Femur (tissue), 1 donor: Measurements from ENCODE around the gene CARD11.
"Not testable (repeated sequence)": the region's sequence is repeated elsewhere in the genome, so short reads cannot be mapped to it uniquely, and the experiment has no call there.

Source experiments
- DNase-seq: peaks from one replicate; pipeline ENCODE4 v3.0.0-alpha.2; 2017

CARD11 gene

DNA sequence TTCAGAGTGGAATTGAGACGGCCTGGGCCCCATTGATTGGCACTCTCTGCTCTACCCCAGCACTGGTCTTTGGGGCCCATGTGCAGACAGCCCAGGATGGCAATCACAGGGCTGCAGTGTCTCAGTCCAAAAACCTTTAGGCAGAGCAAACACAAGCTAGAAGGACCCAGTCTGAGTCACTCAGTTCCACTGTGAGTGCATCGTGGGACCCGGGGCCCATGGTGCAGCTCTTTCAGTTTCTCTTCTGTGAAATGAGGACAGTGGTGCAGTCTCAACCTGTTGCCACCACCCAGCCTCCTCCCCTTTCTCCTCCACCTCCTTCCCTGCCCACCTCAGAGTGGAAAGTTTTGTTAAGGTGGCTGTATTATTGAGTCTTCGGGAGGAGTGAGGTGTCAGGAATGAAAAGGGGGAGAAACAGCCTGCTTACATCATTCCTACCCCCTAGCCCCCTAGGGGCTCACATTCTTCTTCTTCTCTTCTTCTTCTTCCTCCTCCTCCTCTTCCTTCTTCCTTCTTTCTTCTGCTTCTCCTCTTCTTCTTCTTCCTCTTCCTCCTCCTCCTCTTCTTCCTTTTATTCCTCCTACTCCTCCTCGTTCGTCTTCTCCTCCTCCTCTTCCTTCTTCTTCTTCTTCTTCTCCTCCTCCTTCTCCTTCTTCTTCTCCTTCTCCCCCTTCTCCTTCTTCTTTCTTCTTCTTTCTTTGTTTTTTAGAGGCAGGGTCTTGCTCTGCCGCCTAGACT is 19.5 kb upstream of the CARD11 start:
- no peak for DNase-seq

DNA sequence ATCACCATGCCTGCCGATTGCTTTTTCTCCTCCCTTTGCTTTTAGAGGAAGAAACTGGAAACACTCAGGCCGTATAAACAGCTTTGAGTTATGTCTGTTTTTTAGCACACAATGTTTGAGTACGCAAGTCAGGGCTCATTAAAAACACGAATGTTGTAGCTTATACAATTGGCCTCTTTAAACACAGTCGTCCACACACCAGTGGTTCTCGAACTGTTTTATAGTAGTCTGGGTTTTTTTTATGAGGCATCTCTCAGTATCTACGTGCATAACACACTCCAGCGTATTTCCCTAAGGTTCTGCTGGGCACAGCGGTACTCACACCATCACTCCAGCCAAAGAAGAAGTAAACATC is 13.4 kb upstream of the CARD11 start:
- no peak for DNase-seq

DNA sequence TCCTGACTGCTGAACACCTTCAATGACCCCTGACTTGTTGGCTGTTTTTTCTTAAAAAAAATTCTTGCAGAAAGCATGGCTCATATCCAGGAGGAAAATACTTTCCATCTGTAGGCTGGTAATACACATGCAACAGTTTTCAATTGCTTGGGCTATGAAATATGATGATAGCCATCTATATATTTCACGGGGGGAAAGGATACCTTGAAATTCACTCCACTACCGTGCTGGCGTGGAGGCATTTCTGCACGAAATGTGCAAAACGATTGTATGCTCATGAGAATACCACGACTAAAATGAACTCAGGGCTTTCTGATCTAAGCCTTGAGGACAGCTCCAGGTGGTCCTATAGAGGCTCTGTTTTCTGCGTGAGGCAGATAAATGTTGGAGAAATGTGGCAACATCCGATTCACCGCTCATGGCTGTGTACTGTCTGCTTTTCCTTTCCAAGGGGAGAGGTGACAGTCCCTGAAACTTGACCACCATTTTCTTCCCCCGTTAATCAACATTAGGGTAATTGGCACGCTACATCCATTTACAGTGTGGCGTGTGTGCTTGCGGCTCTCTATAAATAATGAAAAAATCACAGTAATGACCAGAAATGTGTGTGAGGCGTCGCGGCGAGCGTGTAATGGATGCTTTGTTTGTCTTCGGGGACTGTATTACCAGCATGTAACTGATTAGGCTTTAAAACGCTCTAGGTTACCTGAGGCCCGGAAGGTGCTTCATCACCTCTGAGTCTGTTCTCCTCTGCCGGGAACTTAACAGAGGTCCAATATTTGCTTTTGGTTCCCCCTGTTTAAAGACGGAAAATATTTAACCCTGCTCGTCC is 12.8 kb upstream of the CARD11 start:
- DNase-seq: no peak

DNA sequence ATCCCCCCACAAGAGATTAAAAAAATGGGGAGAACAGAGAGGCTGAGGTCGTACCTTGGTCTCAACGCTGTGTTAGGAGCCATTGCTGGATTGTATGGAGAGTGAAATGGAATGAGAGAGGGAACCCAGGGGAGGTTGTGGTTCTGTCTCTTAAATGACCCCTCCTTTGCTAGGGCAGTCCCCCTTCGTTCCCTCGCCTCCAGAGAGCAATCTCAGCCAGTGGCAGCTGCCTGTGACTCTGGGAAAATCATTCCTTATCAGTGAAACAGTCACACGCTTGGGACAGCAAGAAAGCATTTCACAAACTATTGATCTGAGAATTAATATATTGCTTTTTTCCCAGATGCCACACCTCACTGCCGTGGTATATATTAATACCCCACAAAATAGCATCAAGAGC is 12.0 kb upstream of the CARD11 start:
- DNase-seq: no peak

DNA sequence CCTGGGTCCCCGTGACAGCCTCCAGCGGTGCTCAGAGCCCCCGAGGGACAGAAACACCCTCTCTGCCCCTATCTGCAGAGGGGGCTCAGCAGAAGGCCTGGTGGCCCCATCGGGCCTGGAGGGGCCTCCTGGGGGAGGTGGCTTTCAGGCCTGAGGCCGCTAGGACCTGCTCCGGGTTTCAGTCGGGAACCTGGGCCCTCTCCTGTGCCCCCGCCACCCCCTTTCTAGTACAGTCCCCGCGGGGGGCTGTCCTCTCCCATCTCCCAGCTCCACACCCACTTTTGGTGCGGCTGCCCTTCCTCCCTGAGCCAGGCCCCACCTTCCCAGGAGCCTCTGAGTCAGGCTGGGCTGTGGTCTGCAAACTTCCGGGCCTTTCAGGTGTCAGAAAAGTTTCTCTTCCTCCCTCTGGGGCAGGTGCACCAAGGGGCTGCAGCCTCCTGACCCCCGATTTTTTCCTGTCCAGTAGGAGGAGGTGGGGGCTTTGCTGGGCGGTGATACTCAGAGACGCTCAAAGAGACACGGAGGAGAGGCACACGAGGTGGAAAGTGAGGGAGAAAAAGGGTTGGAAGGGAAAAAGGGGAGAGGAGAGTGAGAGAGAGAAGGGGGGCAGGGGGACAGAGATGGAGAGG is 692 bp downstream of the CARD11 start:
- no peak for DNase-seq

DNA sequence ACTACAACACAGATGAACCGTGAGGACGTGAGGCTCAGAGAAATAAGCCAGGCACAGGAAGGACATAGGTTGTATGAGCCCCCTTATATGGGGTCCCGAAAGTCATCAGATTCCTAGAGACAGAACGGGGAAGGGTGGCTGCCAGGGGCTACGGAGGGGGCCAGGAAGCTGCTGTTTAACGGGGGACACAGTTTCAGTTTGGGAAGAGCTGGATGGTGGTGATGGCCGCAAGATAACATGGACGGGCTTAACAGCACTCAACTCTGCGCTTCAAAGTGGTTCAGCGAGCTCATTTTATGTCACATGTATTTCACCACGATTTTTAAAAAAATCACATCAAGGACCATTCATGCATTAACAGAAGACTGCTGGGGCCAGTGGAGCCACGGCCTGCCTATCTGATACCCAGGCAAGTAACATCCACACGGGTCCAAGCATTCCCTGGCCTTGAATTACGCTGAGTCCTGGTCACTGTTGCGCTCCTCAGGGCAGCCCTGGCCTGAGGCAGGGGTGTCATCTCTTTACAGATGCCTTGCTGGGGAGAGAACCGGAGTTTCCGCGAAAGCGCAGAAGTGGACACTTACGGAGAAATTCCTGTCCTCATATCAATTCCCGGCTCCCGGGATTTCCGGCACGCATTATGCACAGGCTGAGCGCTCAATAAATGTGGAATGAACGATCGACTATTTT is 1.5 kb downstream of the CARD11 start:
- DNase-seq: no peak

DNA sequence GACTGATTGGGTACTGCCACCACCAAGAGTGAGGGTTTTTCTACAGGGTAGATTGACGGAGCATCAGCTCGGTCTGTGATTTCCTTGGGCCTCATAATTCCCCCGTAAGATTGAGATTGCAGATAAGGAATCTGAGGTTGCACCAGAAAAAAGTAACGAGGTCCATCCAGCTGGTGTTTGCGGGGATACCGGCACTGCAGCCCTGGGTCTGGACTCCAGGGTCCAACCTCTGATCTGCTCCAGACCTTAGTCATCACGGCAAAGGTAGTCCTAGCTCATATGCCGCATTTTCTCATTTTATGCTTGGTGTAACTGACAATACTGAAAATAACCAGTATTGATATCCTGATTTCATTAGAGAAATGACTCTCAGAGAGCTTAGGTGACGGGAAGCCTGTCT is 3.9 kb downstream of the CARD11 start:
- DNase-seq: no peak

DNA sequence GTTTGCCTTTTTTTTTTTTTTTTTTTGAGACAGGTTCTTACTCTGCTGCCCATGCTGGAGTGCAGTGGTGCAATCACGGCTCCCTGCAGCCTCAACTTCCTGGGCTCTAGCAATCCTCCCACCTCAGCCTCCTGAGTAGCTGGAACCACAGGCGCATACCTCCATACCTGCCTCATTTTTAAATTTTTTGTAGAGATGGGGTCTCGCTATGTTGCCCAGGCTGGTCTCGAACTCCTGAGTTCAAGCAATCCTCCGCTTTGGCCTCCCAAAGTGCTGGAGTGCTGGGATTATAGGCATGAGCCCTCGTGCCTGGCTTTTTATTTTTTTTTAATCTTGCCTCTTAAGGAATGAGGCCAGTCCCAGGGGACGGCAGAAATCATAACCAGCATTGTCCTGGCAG is 5.7 kb downstream of the CARD11 start:
- not testable (repeated sequence) for DNase-seq

DNA sequence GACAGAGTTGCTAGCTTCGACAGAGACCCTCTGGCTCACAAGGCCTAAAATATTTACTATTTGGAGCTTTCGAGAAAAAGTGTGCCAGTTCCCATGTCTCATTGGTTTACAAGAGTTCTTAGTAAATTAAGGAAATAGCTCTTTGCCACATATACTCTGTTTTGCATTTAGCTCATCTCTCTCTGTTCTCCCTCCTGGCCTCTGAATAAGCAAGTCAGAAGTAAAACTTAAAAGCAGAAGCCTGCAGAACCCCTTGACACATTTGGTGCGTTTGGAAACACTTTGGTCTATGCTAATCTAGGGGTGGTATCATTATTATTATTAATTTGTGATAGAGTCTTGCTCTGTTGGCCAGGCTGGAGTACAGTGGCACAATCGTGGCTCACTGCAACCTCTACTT is 6.4 kb downstream of the CARD11 start:
- DNase-seq: no peak

DNA sequence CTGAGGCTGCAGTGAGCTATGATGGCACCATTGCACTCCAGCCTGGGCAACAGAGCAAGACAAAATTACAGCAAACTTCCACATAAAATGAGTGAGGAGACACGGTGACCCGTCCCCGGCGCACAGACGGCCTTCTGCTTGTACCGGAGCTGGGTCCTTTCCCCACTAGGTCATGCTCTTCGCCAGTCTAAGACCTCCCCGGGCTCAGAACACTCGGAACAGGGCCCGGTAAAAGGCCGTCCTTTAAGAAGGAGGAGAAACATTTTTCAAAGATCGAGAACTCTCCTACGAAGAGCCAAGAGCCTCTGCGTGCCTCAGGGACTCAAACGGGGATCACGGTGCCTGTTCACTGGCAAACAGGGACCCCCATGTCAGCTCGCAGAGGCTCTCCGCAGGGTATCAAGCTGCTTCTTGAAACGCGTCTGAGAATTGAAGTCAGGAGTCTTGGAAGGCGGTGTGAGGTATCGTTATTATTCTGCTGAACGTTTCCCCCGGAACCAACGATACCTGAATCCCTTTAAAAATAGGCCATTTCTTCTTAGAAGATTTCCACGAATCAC is 9.0 kb downstream of the CARD11 start:
- DNase-seq: no peak

DNA sequence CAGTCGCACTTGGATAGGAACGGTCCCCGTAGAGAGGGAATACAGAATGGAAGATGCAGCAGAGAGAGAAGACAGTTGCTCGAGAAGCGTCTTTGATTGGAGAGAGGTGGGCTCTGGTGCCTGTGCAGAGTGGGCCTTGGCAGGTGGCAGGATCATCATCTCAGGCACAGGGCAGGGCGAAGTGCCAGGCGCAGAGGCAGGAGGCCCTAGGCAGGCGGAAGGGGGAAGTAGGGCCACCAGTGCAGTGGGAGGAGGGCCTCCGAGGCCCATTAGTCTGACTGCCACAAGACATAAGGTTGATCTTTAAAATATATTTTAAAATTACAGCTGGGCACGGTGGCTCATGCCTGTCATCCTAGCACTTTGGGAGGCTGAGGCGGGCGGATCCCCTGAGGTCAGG is 10.1 kb downstream of the CARD11 start:
- no peak for DNase-seq

DNA sequence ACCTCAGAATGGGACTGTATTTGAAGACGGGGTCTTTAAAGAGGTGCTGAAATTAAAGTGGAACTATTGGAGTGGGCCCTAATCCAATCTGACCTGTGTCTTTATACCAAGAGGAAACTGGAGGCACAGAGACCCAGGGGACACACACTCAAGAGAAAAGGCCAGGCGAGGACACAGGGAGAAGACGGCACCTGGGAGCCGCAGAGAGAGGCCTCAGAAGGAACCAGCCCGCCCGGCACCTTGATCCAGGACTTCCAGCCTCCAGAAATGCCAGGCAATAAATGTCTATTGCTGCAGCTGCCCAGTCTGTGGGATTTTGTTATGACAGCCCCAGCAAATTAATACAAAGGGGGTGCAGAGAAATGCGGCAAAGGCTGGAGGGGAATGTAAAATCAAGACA is 10.5 kb downstream of the CARD11 start:
- DNase-seq: no peak

DNA sequence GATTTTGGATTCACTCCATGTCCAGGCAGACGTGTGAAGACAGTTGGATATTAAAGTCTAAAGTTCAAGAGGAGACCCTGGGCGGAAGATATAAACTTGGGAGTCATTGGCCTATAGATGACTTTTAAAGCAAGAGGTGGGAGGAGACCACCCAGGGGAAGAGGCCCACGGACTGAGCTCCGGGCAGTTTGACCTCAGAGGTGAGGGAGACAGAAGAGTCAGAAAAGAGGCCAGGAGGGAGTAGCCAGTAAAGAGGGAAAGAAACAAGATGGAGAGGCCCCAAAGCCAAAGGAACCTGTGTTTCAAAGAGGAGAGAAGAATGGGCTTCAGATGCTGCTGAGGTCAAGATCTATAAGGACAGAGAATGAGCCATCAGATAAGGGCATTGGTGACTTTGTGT is 11.4 kb downstream of the CARD11 start:
- no peak for DNase-seq

DNA sequence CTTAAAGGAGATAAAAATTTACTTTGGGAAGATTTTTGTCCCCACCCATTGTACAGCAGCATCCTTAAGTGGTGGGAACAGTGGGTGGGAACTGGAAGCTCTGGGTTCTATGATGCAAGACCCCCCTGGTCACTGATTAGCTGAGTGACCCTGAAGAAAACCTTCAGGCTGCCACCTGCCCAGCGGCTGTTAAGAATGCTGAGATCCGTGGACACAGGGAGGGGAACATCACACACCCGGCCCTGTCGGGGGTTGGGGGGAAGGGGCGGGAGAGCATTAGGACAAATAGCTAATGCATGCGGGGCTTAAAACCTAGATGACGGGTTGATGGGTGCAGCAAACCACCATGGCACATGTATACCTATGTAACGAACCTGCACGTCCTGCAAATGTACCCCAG is 14.5 kb downstream of the CARD11 start:
- DNase-seq: no peak

DNA sequence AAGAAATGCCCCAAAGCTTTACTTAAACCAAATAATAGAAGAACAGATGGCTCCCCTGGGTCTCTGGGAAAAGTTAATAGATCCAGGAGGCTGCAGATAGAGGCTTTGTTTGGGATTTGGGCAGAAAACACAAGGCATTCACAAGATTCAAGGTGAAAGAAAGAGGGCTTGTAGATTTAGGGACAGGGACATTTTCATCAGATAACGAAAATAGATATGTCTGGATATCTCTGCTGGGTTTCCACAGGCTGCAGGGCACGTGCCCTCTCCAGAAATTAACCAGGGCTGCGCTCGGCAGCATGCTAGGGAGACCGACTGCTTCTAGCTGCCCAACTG is 14.9 kb downstream of the CARD11 start:
- DNase-seq: no peak

DNA sequence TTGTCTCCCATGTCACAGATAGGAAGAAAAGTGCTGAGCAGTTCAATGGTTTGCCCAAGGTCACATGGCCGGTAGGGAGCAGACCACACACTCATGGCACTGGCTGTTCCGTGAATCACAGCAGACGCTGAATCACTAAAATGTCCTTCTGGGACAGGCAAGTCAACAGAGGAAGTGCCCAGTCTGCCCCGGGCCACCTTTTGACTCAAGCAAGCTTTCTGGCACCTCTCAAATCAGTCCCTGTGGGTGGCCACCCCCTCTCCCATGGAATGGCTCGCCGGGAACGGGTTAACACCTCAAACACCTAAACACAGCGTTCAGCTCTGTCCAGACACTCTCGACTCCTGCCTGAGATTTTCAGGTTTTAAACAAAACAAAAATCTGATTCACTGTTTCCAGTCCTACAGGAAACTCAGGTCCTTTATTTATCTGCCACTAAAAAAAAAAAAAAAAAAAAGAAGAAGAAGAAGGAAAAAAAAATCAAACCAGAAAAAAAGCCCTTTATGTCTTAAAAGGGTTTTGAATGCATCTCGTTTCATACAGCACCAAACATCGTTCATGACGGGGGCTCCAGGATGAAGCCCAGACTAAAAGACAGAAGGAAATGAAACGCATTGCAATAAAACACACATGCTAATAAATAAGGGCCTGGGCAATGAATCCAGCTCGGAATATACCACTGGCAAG is 15.5 kb downstream of the CARD11 start:
- peak; percentile 23 for DNase-seq

DNA sequence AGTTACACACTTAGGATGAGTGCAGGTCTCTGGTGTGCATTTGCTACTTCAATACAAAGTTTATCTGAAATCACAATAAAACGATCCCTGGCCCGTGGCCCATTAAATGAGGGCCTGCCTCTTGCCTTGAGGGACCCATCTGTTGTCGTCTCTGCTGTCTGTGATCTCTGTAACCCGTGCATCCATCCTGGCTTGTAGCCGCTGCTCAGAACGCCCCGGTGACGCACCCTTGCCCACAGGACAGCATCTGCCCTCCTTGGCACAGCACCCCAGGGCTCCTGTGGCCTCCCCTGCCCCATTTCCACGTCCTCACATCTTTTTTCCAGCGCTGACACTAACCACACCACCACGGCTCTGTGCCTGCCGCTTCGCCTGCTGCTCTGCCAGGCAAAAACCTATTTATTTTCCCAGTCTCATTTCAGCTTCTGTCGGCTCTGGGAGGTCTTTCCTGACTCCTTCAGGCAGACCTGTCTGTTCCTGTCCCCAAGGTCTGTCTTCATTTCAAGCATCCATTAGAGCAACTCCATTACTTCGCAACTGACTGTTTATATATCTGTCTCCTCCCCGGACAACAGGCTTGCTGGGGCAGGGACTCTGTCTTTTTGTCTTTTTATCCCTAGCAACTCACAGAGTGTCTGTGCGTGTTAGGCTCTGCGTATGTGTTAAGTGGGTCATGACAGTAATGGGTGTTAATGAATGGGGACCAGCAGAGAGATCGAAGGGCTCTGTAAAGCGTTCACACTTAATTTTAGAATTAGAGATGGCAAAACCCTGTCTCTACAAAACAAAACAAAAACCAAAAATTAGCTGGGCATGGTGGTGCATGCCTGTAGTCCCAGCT is 16.4 kb downstream of the CARD11 start:
- no peak for DNase-seq

DNA sequence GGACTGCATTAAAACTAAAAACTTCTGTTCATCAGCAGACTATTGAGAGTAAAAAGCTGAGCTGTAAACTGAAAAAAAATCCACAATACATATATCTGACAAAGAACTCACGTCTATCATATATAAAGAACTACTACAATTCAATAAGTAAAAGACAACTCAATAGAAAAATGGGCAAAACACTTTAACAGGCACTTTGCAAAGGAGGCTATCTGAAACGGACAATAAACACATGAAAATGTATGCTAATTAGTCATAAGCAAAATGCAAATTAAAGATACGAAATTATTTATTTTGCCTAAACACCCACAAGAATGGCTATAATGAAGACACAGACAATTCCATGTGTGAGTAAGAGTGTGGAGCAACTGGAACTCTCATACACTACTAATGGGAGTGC is 18.1 kb downstream of the CARD11 start:
- DNase-seq: no peak

DNA sequence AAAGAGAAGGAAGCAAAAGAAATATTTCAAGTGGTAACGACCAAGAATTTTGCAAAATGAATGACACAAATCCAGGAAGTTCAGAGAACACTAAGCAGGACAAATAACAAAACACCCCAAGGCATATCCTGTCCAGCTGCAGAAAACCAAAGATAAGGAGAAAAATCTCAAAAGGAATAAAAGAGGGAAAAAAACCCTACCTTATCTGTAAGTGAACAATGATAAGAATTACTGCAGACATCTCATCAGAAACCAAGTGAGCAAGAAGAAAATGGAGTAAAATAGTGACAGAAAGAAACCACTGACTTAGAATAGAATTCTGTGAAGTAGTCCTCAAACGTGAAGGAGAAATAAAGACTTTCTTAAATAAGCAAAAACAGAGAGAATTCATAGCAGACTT is 21.8 kb downstream of the CARD11 start:
- no peak for DNase-seq

DNA sequence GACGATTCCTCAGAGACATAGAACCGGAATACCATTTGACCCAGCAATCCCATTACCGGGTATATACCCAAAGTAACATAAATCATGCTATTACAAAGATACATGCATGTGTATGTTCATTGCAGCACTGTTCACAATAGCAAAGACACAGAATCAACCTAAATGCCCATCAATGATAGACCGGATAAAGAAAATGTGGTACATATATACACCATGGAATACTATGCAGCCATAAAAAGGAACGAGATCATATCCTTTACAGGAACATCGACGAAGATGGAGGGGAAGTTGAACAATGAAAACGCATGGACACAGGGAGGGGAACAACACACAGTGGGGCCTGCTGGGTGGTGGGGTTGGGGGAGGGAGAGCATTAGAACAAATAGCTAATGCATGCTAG is 22.4 kb downstream of the CARD11 start:
- not testable (repeated sequence) for DNase-seq

DNA sequence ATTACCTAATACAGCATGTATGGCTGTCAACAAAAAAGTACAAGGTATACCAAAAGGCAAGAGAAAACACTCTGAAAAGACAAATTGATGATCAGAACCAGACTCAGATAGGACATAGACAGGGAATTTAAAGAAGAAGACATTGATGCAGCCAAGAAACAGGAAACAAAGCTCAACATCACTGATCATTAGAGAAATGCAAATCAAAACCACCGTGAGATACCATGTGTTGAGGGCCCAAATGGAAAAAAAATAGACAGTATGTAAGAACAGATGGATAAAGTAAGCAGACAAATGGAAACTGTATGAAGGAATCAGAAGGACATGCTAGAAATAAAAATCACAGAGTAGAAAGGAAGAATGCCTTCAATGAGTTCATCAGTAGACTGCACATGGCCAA is 23.3 kb downstream of the CARD11 start:
- DNase-seq: no peak

DNA sequence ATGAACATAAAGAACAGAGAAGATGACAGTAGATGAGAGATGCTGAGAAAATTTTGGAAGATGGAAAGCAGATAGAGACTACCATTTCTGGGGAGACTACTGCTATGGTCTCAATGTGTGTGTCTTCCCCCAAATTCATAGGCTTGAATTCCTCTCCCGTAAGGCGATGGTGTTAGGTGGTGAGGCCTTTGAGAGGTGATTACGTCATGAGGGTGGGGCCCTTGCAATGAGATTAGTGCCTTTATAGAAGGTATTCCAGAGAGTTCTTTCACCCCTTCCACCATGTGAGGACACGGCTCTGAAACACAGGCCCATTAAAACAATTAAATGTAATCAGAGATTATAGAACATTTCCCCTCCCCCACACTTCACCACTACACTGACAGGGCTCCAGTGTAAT is 23.9 kb downstream of the CARD11 start:
- peak; percentile 1 for DNase-seq
